Tibial nerve (tissue), 4 donors: ENCODE measurements around the gene HJV. TPM values are rescaled to one million over a fixed set of nuclear protein-coding genes. Genes with fewer than 3 reads are reported as not detected.
A peak's percentile ranks its signal among the peaks of the same experiment; 100 is the strongest.

Source experiments
- DNase-seq, 2 donors: peaks; one replicate each; pipeline ENCODE4 v3.0.0-alpha.2; 2019; ENCODE audit warnings: low spot score in 2 of 2
- H3K27ac ChIP-seq, 4 donors: fragments of 200-600 bp; sonication (generic) in 3 of 4; one replicate each; pipeline ENCODE4 v1.5.1; 2017 to 2019; ENCODE audit warnings: mild to moderate bottlenecking in 1 of 4
- H3K27me3 ChIP-seq, 2 donors: fragments of 200-600 bp; sonication (generic) in 1 of 2; one replicate each; pipeline versions ENCODE4 v1.5.1 to v1.6.0; 2017 to 2019
- H3K36me3 ChIP-seq, 3 donors: fragments of 200-600 bp; sonication (generic); one replicate each; pipeline ENCODE4 v1.5.1; 2018 to 2019
- H3K4me1 ChIP-seq, 4 donors: fragments of 200-600 bp; sonication (generic) in 3 of 4; one replicate each; pipeline ENCODE4 v1.5.1; 2017 to 2019
- H3K4me3 ChIP-seq, 4 donors: fragments of 200-600 bp; sonication (generic) in 3 of 4; one replicate each; pipeline ENCODE4 v1.5.1; 2017 to 2019; ENCODE audit warnings: mild to moderate bottlenecking in 1 of 4, moderate library complexity in 1 of 4
- H3K9me3 ChIP-seq, 4 donors: fragments of 200-600 bp; sonication (generic) in 3 of 4; one replicate each; pipeline ENCODE4 v1.5.1; 2017 to 2019
- CTCF ChIP-seq, 5 experiments: fragments of 200-600 bp in 3 of 5; fragments of 450-650 bp in 2 of 5; sonication (generic) in 3 of 5; IDR thresholded peaks; one replicate each; pipeline ENCODE4 v1.5.1; 2016 to 2019; ENCODE audit warnings: antibody characterized with exemption in 5 of 5, mild to moderate bottlenecking in 3 of 5, moderate library complexity in 2 of 5
- EP300 ChIP-seq, 2 donors: sonication (generic); formaldehyde crosslinking; IDR thresholded peaks; one replicate each; pipeline ENCODE4 v1.6.1; 2017; ENCODE audit warnings: antibody characterized with exemption in 2 of 2, mild to moderate bottlenecking in 1 of 2
- POLR2A ChIP-seq, 2 donors: fragments of 450-650 bp; IDR thresholded peaks; one replicate each; pipeline ENCODE4 v1.6.1; 2017; ENCODE audit warnings: antibody characterized with exemption in 2 of 2, mild to moderate bottlenecking in 2 of 2, moderate library complexity in 2 of 2
- WGBS, 2 donors: methylation state at CpG; one replicate each; pipeline ENCODE4 v1.1.5; 2018; 5-methylcytosine and 5-hydroxymethylcytosine counted together
- total RNA-seq, 4 donors: library from RNA; depleted of rRNA; stranded (reverse); fragments of >200 nt; gene quantifications; one replicate each; pipeline ENCODE4 v1.1.0, GENCODE V29; 2016

HJV gene
- total RNA-seq, 4 donors from 2014 or later = not detected

- Histone ChIP-seq H3K4me1 (peaks cover 0 to 41% (median 8%) of the 10 kb centered on the region in 4 donors), H3K4me3 (no peak overlapping the region), H3K9me3 (no peaks in the 10 kb centered on the region), H3K27ac (peak overlapping the region in 3 of 4 donors; percentile 94 to 99 (median 97)), H3K36me3 (peaks cover 22 to 31% (median 25%) of the 10 kb centered on the region in 3 donors), H3K27me3 (no peaks in the 10 kb centered on the region)
- no peak for DNase-seq
- TF ChIP-seq CTCF (IDR thresholded peaks at IDR 0.05) = no peak
- TF ChIP-seq EP300 (IDR thresholded peaks at IDR 0.05) = peak in 1 of 2 donors; percentile 37
- no peak for TF ChIP-seq POLR2A (IDR thresholded peaks at IDR 0.05)
- 84 to 87% methylated on average over 7 of the region's 7 CpGs for WGBS, 2 donors
These were observed 31.2 kb downstream of the HJV start for GRCh38 chr1:145990249-145990855.

- H3K27me3 ChIP-seq = no peaks in the 10 kb centered on the region
- H3K36me3 ChIP-seq = peaks cover 9 to 15% (median 9%) of the 10 kb centered on the region in 3 donors
- WGBS, 2 donors = 57 to 71% methylated on average over 5 of the region's 5 CpGs
- H3K9me3 ChIP-seq = no peaks in the 10 kb centered on the region
- TF ChIP-seq CTCF (IDR thresholded peaks at IDR 0.05) (no peak), POLR2A (IDR thresholded peaks at IDR 0.05) (no peak), EP300 (IDR thresholded peaks at IDR 0.05) (no peak)
- peak overlapping the region in 3 of 4 donors; percentile 29 to 99 (median 56) for H3K27ac ChIP-seq
- H3K4me1 ChIP-seq = peaks cover 0 to 57% (median 19%) of the 10 kb centered on the region in 4 donors
- H3K4me3 ChIP-seq = no peak overlapping the region
- DNase-seq = no peak
These were observed 32.8 kb downstream of the HJV start for GRCh38 chr1:145988773-145989172.

GRCh38 chr1:145987926-145988325, 33.6 kb downstream of the HJV start:
- Histone ChIP-seq H3K9me3 (no peaks in the 10 kb centered on the region), H3K27me3 (no peaks in the 10 kb centered on the region), H3K27ac (peak overlapping the region in 3 of 4 donors; percentile 29 to 99 (median 56)), H3K4me1 (peaks cover 0 to 65% (median 28%) of the 10 kb centered on the region in 4 donors), H3K36me3 (peaks cover under 1 to 7% (median under 1%) of the 10 kb centered on the region in 3 donors), H3K4me3 (no peak overlapping the region)
- WGBS, 2 donors = 94 to 96% methylated on average over 1 of the region's 1 CpG
- DNase-seq = no peak
- TF ChIP-seq EP300 (IDR thresholded peaks at IDR 0.05) = no peak
- TF ChIP-seq POLR2A (IDR thresholded peaks at IDR 0.05) = no peak
- TF ChIP-seq CTCF (IDR thresholded peaks at IDR 0.05) = no peak

GRCh38 chr1:145986551-145986950, 35.0 kb downstream of the HJV start:
- H3K36me3 ChIP-seq = no peaks in the 10 kb centered on the region
- peak overlapping the region; percentile 58 to 99 (median 80) for H3K27ac ChIP-seq
- WGBS, 2 donors = 91 to 92% methylated on average over 6 of the region's 6 CpGs
- no peaks in the 10 kb centered on the region for H3K27me3 ChIP-seq
- no peaks in the 10 kb centered on the region for H3K9me3 ChIP-seq
- H3K4me1 ChIP-seq = peaks cover 0 to 74% (median 41%) of the 10 kb centered on the region in 4 donors
- DNase-seq = no peak
- no peak overlapping the region for H3K4me3 ChIP-seq
- TF ChIP-seq POLR2A (IDR thresholded peaks at IDR 0.05) (no peak), EP300 (IDR thresholded peaks at IDR 0.05) (no peak), CTCF (IDR thresholded peaks at IDR 0.05) (no peak)
